Neutrophil (primary cell): Measurements from ENCODE around the gene MCC.

Experiments
- H3K27ac ChIP-seq: fragments of 200-600 bp; sonication (generic); 2 replicates; pipeline ENCODE4 v1.5.1; 2016; ENCODE audit warnings: mild to moderate bottlenecking, moderate library complexity
- H3K27me3 ChIP-seq: fragments of 200-600 bp; sonication (generic); 2 replicates; pipeline ENCODE4 v1.6.0; 2016; ENCODE audit warnings: mild to moderate bottlenecking
- H3K36me3 ChIP-seq: fragments of 200-600 bp; sonication (generic); 2 replicates; pipeline ENCODE4 v1.5.1; 2017
- H3K4me1 ChIP-seq, 2 experiments: fragments of 200-600 bp in 1 of 2; sonication (generic) in 1 of 2; 1 replicate in 1 of 2; 2 replicates in 1 of 2; pipeline versions ENCODE4 v1.5.1 to v1.6.1; 2013 to 2016; ENCODE audit warnings: low read depth in 1 of 2, low read length in 1 of 2, mild to moderate bottlenecking in 1 of 2, moderate library complexity in 1 of 2; ENCODE audit not compliant: control insufficient read depth in 1 of 2, insufficient read depth in 1 of 2
- H3K4me3 ChIP-seq, 2 experiments: fragments of 200-600 bp in 1 of 2; sonication (generic) in 1 of 2; 1 replicate in 1 of 2; 2 replicates in 1 of 2; pipeline ENCODE4 v1.5.1; 2013 to 2016; ENCODE audit warnings: low read depth in 1 of 2, low read length in 1 of 2, mild to moderate bottlenecking in 1 of 2, moderate library complexity in 1 of 2
- H3K9me3 ChIP-seq: fragments of 200-600 bp; sonication (generic); 2 replicates; pipeline ENCODE4 v1.5.1; 2016
- CTCF ChIP-seq: fragments of 200-600 bp; sonication (generic); IDR thresholded peaks from 2 replicates; pipeline ENCODE4 v1.5.1; 2016; ENCODE audit warnings: antibody characterized with exemption

MCC gene

GRCh38 chr5:113505181-113505580 is 16.9 kb upstream of the MCC start:
- Histone ChIP-seq H3K4me3 (no peak overlapping the region), H3K4me1 (no peaks in the 10 kb centered on the region), H3K9me3 (no peaks in the 10 kb centered on the region), H3K36me3 (no peaks in the 10 kb centered on the region), H3K27me3 (peaks cover 99% of the 10 kb centered on the region), H3K27ac (no peak overlapping the region)
- no peak for TF ChIP-seq CTCF

- Histone ChIP-seq H3K27me3 (peaks cover 99% of the 10 kb centered on the region), H3K27ac (no peak overlapping the region), H3K36me3 (no peaks in the 10 kb centered on the region), H3K9me3 (no peaks in the 10 kb centered on the region), H3K4me3 (no peak overlapping the region), H3K4me1 (no peaks in the 10 kb centered on the region)
- TF ChIP-seq CTCF = no peak
Observed at GRCh38 chr5:113503146-113503545, 14.9 kb upstream of the MCC start.

- H3K27me3 ChIP-seq = peaks cover 98% of the 10 kb centered on the region
- H3K4me3 ChIP-seq = no peak overlapping the region
- no peak for TF ChIP-seq CTCF
- no peak overlapping the region for H3K27ac ChIP-seq
- no peaks in the 10 kb centered on the region for H3K4me1 ChIP-seq
- H3K9me3 ChIP-seq = no peaks in the 10 kb centered on the region
- no peaks in the 10 kb centered on the region for H3K36me3 ChIP-seq
Observed at GRCh38 chr5:113502073-113502472, 13.8 kb upstream of the MCC start.

- peaks cover 96% of the 10 kb centered on the region for H3K27me3 ChIP-seq
Observed at GRCh38 chr5:113495422-113495841, 7.2 kb upstream of the MCC start.

GRCh38 chr5:113493446-113493845 is 5.2 kb upstream of the MCC start:
- Histone ChIP-seq H3K36me3 (no peaks in the 10 kb centered on the region), H3K4me1 (peaks cover 1 to 5% of the 10 kb centered on the region in 2 experiments), H3K9me3 (no peaks in the 10 kb centered on the region), H3K27ac (no peak overlapping the region), H3K27me3 (peaks cover 96% of the 10 kb centered on the region), H3K4me3 (no peak overlapping the region)
- no peak for TF ChIP-seq CTCF

More at GRCh38 chr5:113495422-113495841, 7.2 kb upstream of the MCC start:
- no peak overlapping the region for H3K27ac ChIP-seq
- H3K4me1 ChIP-seq = no peaks in the 10 kb centered on the region
- no peak for TF ChIP-seq CTCF
- no peaks in the 10 kb centered on the region for H3K9me3 ChIP-seq
- H3K36me3 ChIP-seq = no peaks in the 10 kb centered on the region
- H3K4me3 ChIP-seq = no peak overlapping the region

- Histone ChIP-seq H3K4me3 (no peak overlapping the region), H3K27ac (no peak overlapping the region), H3K27me3 (peaks cover 97% of the 10 kb centered on the region), H3K9me3 (no peaks in the 10 kb centered on the region), H3K4me1 (peaks cover 4 to 9% of the 10 kb centered on the region in 2 experiments), H3K36me3 (no peaks in the 10 kb centered on the region)
- TF ChIP-seq CTCF = no peak
Observed at GRCh38 chr5:113491022-113491421, 2.8 kb upstream of the MCC start.
